A673 (cell line): Measurements from ENCODE around the gene RMP24.

Source experiments
- BruUV-seq: library from RNA; stranded (reverse); fragments of 400-500 nt; replicated peaks from 2 replicates; lab custom pipeline; 2021; lab: Mats Ljungman, UMichigan
- CTCF ChIA-PET: fragments of 300-600 bp; sonication (Branson Sonifier 250); formaldehyde crosslinking; loops from one replicate; lab custom pipeline; 2022; ENCODE audit warnings: antibody characterized with exemption; lab: Charles Lee
- POLR2A ChIA-PET: fragments of 300-600 bp; sonication (Branson Sonifier 250); formaldehyde crosslinking; loops from one replicate; lab custom pipeline; 2022; ENCODE audit warnings: antibody characterized with exemption; ENCODE audit not compliant: low non-redundant PET; lab: Charles Lee
- DNase-seq: peaks from one replicate; pipeline ENCODE4 v3.0.0-alpha.2; 2015; ENCODE audit warnings: low spot score
- H3K27ac ChIP-seq: fragments of 200-600 bp; sonication (generic); 2 replicates; pipeline ENCODE4 v1.5.1; 2016; ENCODE audit warnings: mixed run types, low read depth, mild to moderate bottlenecking, mixed read lengths, antibody characterized with exemption, low read length; ENCODE audit not compliant: poor library complexity, severe bottlenecking
- H3K27me3 ChIP-seq: fragments of 200-600 bp; sonication (generic); replicated peaks from 2 replicates; pipeline ENCODE4 v1.6.1; 2017; ENCODE audit warnings: mixed run types, low read depth, mild to moderate bottlenecking, mixed read lengths, antibody characterized with exemption, low read length; ENCODE audit not compliant: insufficient read depth, poor library complexity
- H3K36me3 ChIP-seq: fragments of 200-600 bp; sonication (generic); 2 replicates; pipeline ENCODE4 v1.6.1; 2016; ENCODE audit warnings: mixed run types, mild to moderate bottlenecking, mixed read lengths, antibody characterized with exemption, low read length; ENCODE audit not compliant: insufficient read depth, poor library complexity, severe bottlenecking
- H3K4me1 ChIP-seq: fragments of 200-600 bp; sonication (generic); 2 replicates; pipeline ENCODE4 v1.6.1; 2017; ENCODE audit warnings: mixed run types, mild to moderate bottlenecking, mixed read lengths, antibody characterized with exemption, low read length; ENCODE audit not compliant: insufficient read depth, poor library complexity, severe bottlenecking
- H3K4me3 ChIP-seq: fragments of 200-600 bp; sonication (generic); 2 replicates; pipeline ENCODE4 v1.5.1; 2016; ENCODE audit warnings: low read depth, mixed run types, mild to moderate bottlenecking, mixed read lengths, low read length; ENCODE audit not compliant: poor library complexity, severe bottlenecking
- H3K9me3 ChIP-seq: fragments of 200-600 bp; sonication (generic); 2 replicates; pipeline ENCODE4 v1.6.1; 2016; ENCODE audit warnings: mixed run types, low read depth, mild to moderate bottlenecking, mixed read lengths, antibody characterized with exemption, low read length; ENCODE audit not compliant: poor library complexity, severe bottlenecking
- CTCF ChIP-seq: fragments of 300-800, 200-600 bp; sonication (generic); conservative IDR thresholded peaks from 2 replicates; pipeline ENCODE4 v1.5.1; 2017; ENCODE audit warnings: low read depth, mild to moderate bottlenecking, antibody characterized with exemption, low read length, moderate library complexity, mixed read lengths
- EZH2 ChIP-seq: fragments of 200-600 bp; sonication (generic); IDR thresholded peaks from 2 replicates; pipeline ENCODE4 v1.6.1; 2017; ENCODE audit warnings: borderline replicate concordance, low read depth, mild to moderate bottlenecking, mixed read lengths, antibody characterized with exemption, low read length; ENCODE audit not compliant: poor library complexity, severe bottlenecking
- intact Hi-C: fragments of 100-400 bp; cut with micrococcal nuclease; formaldehyde crosslinking; loops from one replicate; pipeline ENCODE4 v1.10.0; 2022; ENCODE audit not compliant: unreplicated experiment

RMP24 gene

GRCh38 chr18:35927430-35927829 is 45.0 kb upstream of the RMP24 start:
- intact Hi-C loops = no loop called here
- CTCF ChIA-PET = no interaction called here
- POLR2A ChIA-PET = no interaction called here

GRCh38 chr18:35933982-35934381 is 38.5 kb upstream of the RMP24 start:
- Histone ChIP-seq H3K9me3 (no peaks in the 10 kb centered on the region), H3K27me3 (no peaks in the 10 kb centered on the region), H3K36me3 (no peaks in the 10 kb centered on the region), H3K27ac (no peak overlapping the region), H3K4me3 (no peak overlapping the region), H3K4me1 (no peaks in the 10 kb centered on the region)
- intact Hi-C loops = no loop called here
- DNase-seq = no peak
- ChIA-PET CTCF (no interaction called here), POLR2A (no interaction called here)
- TF ChIP-seq EZH2 (no peak), CTCF (no peak)
- BruUV-seq = no TSS peak

More at GRCh38 chr18:35927430-35927829, 45.0 kb upstream of the RMP24 start:
- Histone ChIP-seq H3K4me1 (no peaks in the 10 kb centered on the region), H3K36me3 (no peaks in the 10 kb centered on the region), H3K9me3 (no peaks in the 10 kb centered on the region), H3K27me3 (peaks cover 32% of the 10 kb centered on the region), H3K27ac (no peak overlapping the region), H3K4me3 (no peak overlapping the region)
- BruUV-seq = no TSS peak
- DNase-seq = no peak
- TF ChIP-seq CTCF = no peak

GRCh38 chr18:35934891-35935290 is 37.6 kb upstream of the RMP24 start:
- no TSS peak for BruUV-seq
- ChIA-PET CTCF (no interaction called here), POLR2A (no interaction called here)
- no peaks in the 10 kb centered on the region for H3K27me3 ChIP-seq
- no peaks in the 10 kb centered on the region for H3K36me3 ChIP-seq
- no peaks in the 10 kb centered on the region for H3K9me3 ChIP-seq
- no peaks in the 10 kb centered on the region for H3K4me1 ChIP-seq
- intact Hi-C loops = no loop called here
- H3K4me3 ChIP-seq = no peak overlapping the region
- TF ChIP-seq EZH2 (no peak), CTCF (no peak)
- H3K27ac ChIP-seq = no peak overlapping the region
- DNase-seq = no peak
